K562 (cell line): ENCODE measurements around the gene FAM107B. TPM values are rescaled to one million over a fixed set of nuclear protein-coding genes. Genes with fewer than 3 reads are reported as not detected.
A peak's percentile ranks its signal among the peaks of the same experiment; 100 is the strongest.

Source experiments
- ATAC-seq: fragments of 200-7000 bp; cut with Tn5 transposase; 3 replicates; pipeline ENCODE4 v1.9.1; 2020; ENCODE audit warnings: moderate library complexity
- BruUV-seq: library from RNA; stranded (reverse); fragments of 400-500 nt; replicated peaks from 2 replicates; lab custom pipeline; 2021; lab: Mats Ljungman, UMichigan
- CTCF ChIA-PET: fragments of 300-600 bp; formaldehyde crosslinking; extraction: SDS; loops from one replicate; lab custom pipeline; 2021; ENCODE audit warnings: low intra/inter-chr PET ratio; lab: Yijun Ruan, JAX
- POLR2A ChIA-PET: fragments of 300-600, 350-650 bp; sonication (Branson Sonifier 250); formaldehyde crosslinking; extraction: SDS; loops from one replicate; lab custom pipeline; 2021; ENCODE audit warnings: antibody characterized with exemption, inconsistent platforms; lab: Yijun Ruan, JAX
- DNase-seq, 4 experiments: peaks; one replicate each; pipeline versions ENCODE4 v3.0.0 to v3.0.0-alpha.2; 2011 to 2018; ENCODE audit warnings: low spot score in 3 of 4, mixed read lengths in 3 of 4; ENCODE audit errors: extremely low read depth in 1 of 4
- FAIRE-seq: peaks from 2 replicates; lab custom pipeline; 2011; peaks lifted over from hg19 to GRCh38; lab: Jason Lieb, UNC
- H2AFZ ChIP-seq: 2 replicates; pipeline ENCODE4 v1.6.0; 2011; ENCODE audit warnings: low read depth, low read length, control low read depth, inconsistent platforms
- H3K27ac ChIP-seq: fragments of 200-600 bp; 3 replicates; pipeline ENCODE4 v1.8.0; 2011; ENCODE audit warnings: low read depth, mild to moderate bottlenecking, control low read depth, inconsistent platforms, low read length, moderate library complexity, mixed read lengths; ENCODE audit errors: extremely low read depth
- H3K27me3 ChIP-seq, 2 experiments: fragments of 300-600 bp in 1 of 2; 2 replicates in 1 of 2; 3 replicates in 1 of 2; pipeline versions ENCODE4 v1.6.0 to v1.8.0; 2011; ENCODE audit warnings: inconsistent platforms in 2 of 2, low read length in 2 of 2, mild to moderate bottlenecking in 1 of 2, mixed read lengths in 1 of 2, moderate library complexity in 1 of 2; ENCODE audit not compliant: control insufficient read depth in 2 of 2, insufficient read depth in 2 of 2
- H3K36me3 ChIP-seq: fragments of 300-600 bp; 3 replicates; pipeline ENCODE4 v1.8.0; 2011; ENCODE audit warnings: mild to moderate bottlenecking, low read length, inconsistent platforms; ENCODE audit not compliant: control insufficient read depth, insufficient read depth
- H3K4me1 ChIP-seq, 2 experiments: fragments of 200-600 bp in 1 of 2; replicated peaks in 1 of 2; 2 replicates in 1 of 2; 3 replicates in 1 of 2; pipeline versions ENCODE4 v1.5.1 to v1.8.0; 2011; ENCODE audit warnings: inconsistent platforms in 2 of 2, low read length in 2 of 2, mild to moderate bottlenecking in 1 of 2, mixed read lengths in 1 of 2, moderate library complexity in 1 of 2; ENCODE audit not compliant: control insufficient read depth in 2 of 2, insufficient read depth in 2 of 2
- H3K4me2 ChIP-seq: 2 replicates; pipeline ENCODE4 v1.6.1; 2011; ENCODE audit warnings: low read length, control low read depth, inconsistent platforms, mixed read lengths; ENCODE audit not compliant: insufficient read depth
- H3K4me3 ChIP-seq: fragments of 200-600 bp; sonication (generic), shearing (Covaris generic); 2 replicates; pipeline ENCODE4 v1.5.1; 2016; ENCODE audit warnings: control low read depth, inconsistent platforms
- H3K79me2 ChIP-seq: fragments of 200-600 bp; 3 replicates; pipeline ENCODE4 v1.8.0; 2011; ENCODE audit warnings: low read length, inconsistent platforms; ENCODE audit not compliant: control insufficient read depth, insufficient read depth
- H3K9ac ChIP-seq, 2 experiments: 2 replicates each; pipeline versions ENCODE4 v1.6.0 to v1.6.1; 2011; ENCODE audit warnings: low read depth in 2 of 2, low read length in 2 of 2, control low read depth in 1 of 2, inconsistent platforms in 1 of 2, mild to moderate bottlenecking in 1 of 2, mixed read lengths in 1 of 2; ENCODE audit not compliant: insufficient read depth in 1 of 2
- H3K9me1 ChIP-seq: one replicate; pipeline ENCODE4 v1.6.0; 2011; ENCODE audit warnings: inconsistent platforms, mild to moderate bottlenecking, low read length, moderate library complexity; ENCODE audit not compliant: control insufficient read depth, insufficient read depth
- H3K9me3 ChIP-seq: replicated peaks from 2 replicates; pipeline ENCODE4 v1.5.1; 2011; ENCODE audit warnings: low read depth, low read length, inconsistent platforms; ENCODE audit not compliant: control insufficient read depth, insufficient read depth
- H4K20me1 ChIP-seq: replicated peaks from 2 replicates; pipeline ENCODE4 v1.6.1; 2011; ENCODE audit warnings: low read length, inconsistent platforms, mixed read lengths; ENCODE audit not compliant: control insufficient read depth, insufficient read depth
- CBFA2T2 ChIP-seq: fragments of 450-650 bp; conservative IDR thresholded peaks from 2 replicates; pipeline ENCODE4 v1.6.1; 2017; ENCODE audit warnings: mild to moderate bottlenecking
- CEBPG ChIP-seq, 3 experiments: fragments of 200-800 bp in 1 of 3; sonication (Bioruptor generic) in 1 of 3; sonication (generic) in 1 of 3; formaldehyde crosslinking in 1 of 3; IDR thresholded peaks in 2 of 3; conservative IDR thresholded peaks in 1 of 3; 2 replicates each; pipeline versions ENCODE4 v1.6.1 to v1.8.0; 2016 to 2022; ENCODE audit warnings: missing compliant biosample characterization in 2 of 3, missing genetic modification characterization in 2 of 3, mild to moderate bottlenecking in 1 of 3, missing genetic modification reagents in 1 of 3
- HNRNPLL ChIP-seq: fragments of 200-400 bp; formaldehyde crosslinking; IDR thresholded peaks from 2 replicates; pipeline ENCODE4 v1.6.1; 2017; ENCODE audit warnings: low read length, low read depth, mild to moderate bottlenecking; ENCODE audit not compliant: poor library complexity, severe bottlenecking
- RBM15 ChIP-seq: fragments of 200-400 bp; formaldehyde crosslinking; IDR thresholded peaks from 2 replicates; pipeline ENCODE4 v1.6.1; 2018; ENCODE audit warnings: mild to moderate bottlenecking, low read length, moderate library complexity; ENCODE audit not compliant: insufficient read depth
- ZNF143 ChIP-seq: sonication (generic); formaldehyde crosslinking; IDR thresholded peaks from 2 replicates; pipeline ENCODE4 v1.9.0; 2022; ENCODE audit warnings: mild to moderate bottlenecking, missing genetic modification reagents
- ZNF263 ChIP-seq: sonication (generic); formaldehyde crosslinking; IDR thresholded peaks from 2 replicates; pipeline ENCODE4 v1.8.0; 2022; ENCODE audit warnings: mild to moderate bottlenecking, missing genetic modification reagents, borderline replicate concordance
- ZNF589 ChIP-seq: fragments of 200-800 bp; sonication (Bioruptor generic); IDR thresholded peaks from 2 replicates; pipeline ENCODE4 v1.6.1; 2016; ENCODE audit warnings: low read depth, missing genetic modification characterization, missing compliant biosample characterization
- WGBS: fragments of 100-300 bp; shearing (Covaris generic); methylation state at CpG from one replicate; pipeline ENCODE4 v1.1.6; 2016; ENCODE audit warnings: low coverage, mixed read lengths; ENCODE audit not compliant: insufficient coverage; ENCODE audit errors: missing lambda C conversion rate; 5-methylcytosine and 5-hydroxymethylcytosine counted together
- in situ Hi-C: fragments of 300-500 bp; cut with MboI; formaldehyde crosslinking; loops from 4 replicates; pipeline ENCODE4 v1.15.0; 2018; ENCODE audit warnings: inconsistent platforms, mixed read lengths
- intact Hi-C: fragments of 100-400 bp; cut with micrococcal nuclease; formaldehyde crosslinking; loops from 2 replicates; pipeline ENCODE4 v1.14.2; 2022
- polyA plus RNA-seq, 8 experiments: library from polyadenylated mRNA; depleted of rRNA in 4 of 8; stranded (reverse) in 5 of 8; unstranded in 3 of 8; fragments of >200 nt; fragmentation: Nextera tagmentation in 2 of 8; fragmentation: Illumina TruSeq in 1 of 8; extraction: Ambion mirVana in 2 of 8; extraction: Trizol in 1 of 8; gene quantifications; 2 replicates each; pipeline versions ENCODE4 v1.2.1 to v1.2.3, GENCODE V29; 2011 to 2014; ENCODE audit warnings: inconsistent platforms in 1 of 8, missing spikeins in 1 of 8
- total RNA-seq, 7 experiments: library from RNA; depleted of rRNA in 6 of 7; stranded (reverse); fragments of >200 nt in 6 of 7; fragmentation: Illumina TruSeq in 2 of 7; extraction: Trizol in 2 of 7; gene quantifications; 2 replicates each; pipeline versions ENCODE4 v1.2.1 to v1.2.3, GENCODE V29; 2011 to 2021; ENCODE audit warnings: low replicate concordance in 1 of 7
- TF ChIP-seq, protein P1 (sequence below): fragments of 250-450 bp; sonication (Bioruptor Pico); IDR thresholded peaks from 2 replicates; pipeline ENCODE4 v1.8.0; 2021; ENCODE audit warnings: moderate library complexity, mild to moderate bottlenecking, inconsistent platforms
- TF ChIP-seq, protein P2 (sequence below): fragments of 450-650 bp; IDR thresholded peaks from 2 replicates; pipeline ENCODE4 v1.6.1; 2017; ENCODE audit warnings: antibody characterized with exemption, mild to moderate bottlenecking
- TF ChIP-seq, protein P3 (sequence below), 3 experiments: IDR thresholded peaks in 2 of 3; conservative IDR thresholded peaks in 1 of 3; 2 replicates each; pipeline ENCODE4 v1.5.1; 2011 to 2012; ENCODE audit warnings: low read length in 3 of 3, mild to moderate bottlenecking in 3 of 3, control low read depth in 2 of 3, improper control_type of control experiment in 1 of 3, inconsistent platforms in 1 of 3, low read depth in 1 of 3, mixed read lengths in 1 of 3, moderate library complexity in 1 of 3; ENCODE audit not compliant: insufficient read depth in 2 of 3
- TF ChIP-seq, protein P4 (sequence below), 2 experiments: IDR thresholded peaks; 2 replicates each; pipeline ENCODE4 v1.6.1; 2011; ENCODE audit warnings: borderline replicate concordance in 1 of 2, control low read depth in 1 of 2, low read depth in 1 of 2, low read length in 1 of 2, mild to moderate bottlenecking in 1 of 2, mixed read lengths in 1 of 2, moderate library complexity in 1 of 2; ENCODE audit not compliant: insufficient read depth in 1 of 2, insufficient read length in 1 of 2, poor library complexity in 1 of 2, severe bottlenecking in 1 of 2; ENCODE audit errors: extremely low read depth in 1 of 2
- TF ChIP-seq, protein P5 (sequence below): sonication (generic); formaldehyde crosslinking; IDR thresholded peaks from 2 replicates; pipeline ENCODE4 v1.8.0; 2022; ENCODE audit warnings: mild to moderate bottlenecking, missing genetic modification reagents

FAM107B gene
- total and polyA plus RNA-seq, 9 of the 15 experiments (the other 6 are each of a cell fraction or from before 2014, with no cell fraction given) = 0.40 to 2.8 (median 1.4) TPM

DNA sequence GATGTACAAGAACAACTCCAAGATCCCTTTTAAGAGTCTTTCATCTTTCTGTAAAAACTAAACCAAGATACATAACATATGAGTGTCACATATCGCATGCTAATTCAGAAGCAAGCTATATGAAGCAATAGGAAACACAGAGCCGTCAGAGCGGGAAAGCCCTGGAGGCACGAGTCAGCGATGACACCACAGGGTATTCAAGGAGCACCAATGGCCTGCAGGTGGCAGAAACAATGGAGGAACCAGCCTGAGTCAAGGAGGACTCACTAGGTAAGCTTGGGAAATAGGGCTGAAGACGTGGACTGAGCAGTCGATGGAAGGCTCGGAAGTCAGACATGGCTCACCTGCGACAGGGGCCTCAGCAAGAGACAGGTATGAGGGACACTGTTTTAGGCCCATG lies 214.4 kb downstream of the FAM107B start:
- in situ Hi-C loops (no loop called here), intact Hi-C loops (no loop called here)
- Histone ChIP-seq H3K27ac (no peak overlapping the region), H3K9ac (no peak overlapping the region), H3K4me2 (no peak overlapping the region), H2AFZ (no peak overlapping the region), H4K20me1 (no peaks in the 10 kb centered on the region), H3K9me3 (no peaks in the 10 kb centered on the region), H3K9me1 (no peaks in the 10 kb centered on the region), H3K4me1 (no peaks in the 10 kb centered on the region; a peak in 1 of 5 replicates), H3K27me3 (peaks cover 8 to 48% of the 10 kb centered on the region in 2 experiments; a peak in 4 of 5 replicates), H3K36me3 (no peaks in the 10 kb centered on the region), H3K79me2 (no peaks in the 10 kb centered on the region)
- FAIRE-seq = no peak
- CTCF ChIA-PET = no interaction called here
- POLR2A ChIA-PET = no interaction called here
- WGBS = 3% methylated on average over 9 of the region's 9 CpGs
- ATAC-seq = peak; percentile 59; the same call in 2 of the 3 replicates
- no peak for DNase-seq
- no peak for TF ChIP-seq CEBPG (CRISPR knock-in tag; IDR thresholded peaks at IDR 0.05)
- peak; percentile 53 to 61; a peak in 3 of 4 replicates for TF ChIP-seq CEBPG (tag; conservative IDR thresholded peaks at IDR 0.05 in 1 of 2, IDR thresholded peaks at IDR 0.05 in 1 of 2)
- TF ChIP-seq, protein P1, sequence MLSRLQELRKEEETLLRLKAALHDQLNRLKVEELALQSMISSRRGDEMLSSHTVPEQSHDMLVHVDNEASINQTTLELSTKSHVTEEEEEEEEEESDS = no peak
- TF ChIP-seq HNRNPLL = no peak
- no peak for TF ChIP-seq ZNF589 (CRISPR knock-in tag)
- TF ChIP-seq, protein P2, sequence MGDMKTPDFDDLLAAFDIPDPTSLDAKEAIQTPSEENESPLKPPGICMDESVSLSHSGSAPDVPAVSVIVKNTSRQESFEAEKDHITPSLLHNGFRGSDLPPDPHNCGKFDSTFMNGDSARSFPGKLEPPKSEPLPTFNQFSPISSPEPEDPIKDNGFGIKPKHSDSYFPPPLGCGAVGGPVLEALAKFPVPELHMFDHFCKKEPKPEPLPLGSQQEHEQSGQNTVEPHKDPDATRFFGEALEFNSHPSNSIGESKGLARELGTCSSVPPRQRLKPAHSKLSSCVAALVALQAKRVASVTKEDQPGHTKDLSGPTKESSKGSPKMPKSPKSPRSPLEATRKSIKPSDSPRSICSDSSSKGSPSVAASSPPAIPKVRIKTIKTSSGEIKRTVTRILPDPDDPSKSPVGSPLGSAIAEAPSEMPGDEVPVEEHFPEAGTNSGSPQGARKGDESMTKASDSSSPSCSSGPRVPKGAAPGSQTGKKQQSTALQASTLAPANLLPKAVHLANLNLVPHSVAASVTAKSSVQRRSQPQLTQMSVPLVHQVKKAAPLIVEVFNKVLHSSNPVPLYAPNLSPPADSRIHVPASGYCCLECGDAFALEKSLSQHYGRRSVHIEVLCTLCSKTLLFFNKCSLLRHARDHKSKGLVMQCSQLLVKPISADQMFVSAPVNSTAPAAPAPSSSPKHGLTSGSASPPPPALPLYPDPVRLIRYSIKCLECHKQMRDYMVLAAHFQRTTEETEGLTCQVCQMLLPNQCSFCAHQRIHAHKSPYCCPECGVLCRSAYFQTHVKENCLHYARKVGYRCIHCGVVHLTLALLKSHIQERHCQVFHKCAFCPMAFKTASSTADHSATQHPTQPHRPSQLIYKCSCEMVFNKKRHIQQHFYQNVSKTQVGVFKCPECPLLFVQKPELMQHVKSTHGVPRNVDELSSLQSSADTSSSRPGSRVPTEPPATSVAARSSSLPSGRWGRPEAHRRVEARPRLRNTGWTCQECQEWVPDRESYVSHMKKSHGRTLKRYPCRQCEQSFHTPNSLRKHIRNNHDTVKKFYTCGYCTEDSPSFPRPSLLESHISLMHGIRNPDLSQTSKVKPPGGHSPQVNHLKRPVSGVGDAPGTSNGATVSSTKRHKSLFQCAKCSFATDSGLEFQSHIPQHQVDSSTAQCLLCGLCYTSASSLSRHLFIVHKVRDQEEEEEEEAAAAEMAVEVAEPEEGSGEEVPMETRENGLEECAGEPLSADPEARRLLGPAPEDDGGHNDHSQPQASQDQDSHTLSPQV = no peak
- TF ChIP-seq, protein P3, sequence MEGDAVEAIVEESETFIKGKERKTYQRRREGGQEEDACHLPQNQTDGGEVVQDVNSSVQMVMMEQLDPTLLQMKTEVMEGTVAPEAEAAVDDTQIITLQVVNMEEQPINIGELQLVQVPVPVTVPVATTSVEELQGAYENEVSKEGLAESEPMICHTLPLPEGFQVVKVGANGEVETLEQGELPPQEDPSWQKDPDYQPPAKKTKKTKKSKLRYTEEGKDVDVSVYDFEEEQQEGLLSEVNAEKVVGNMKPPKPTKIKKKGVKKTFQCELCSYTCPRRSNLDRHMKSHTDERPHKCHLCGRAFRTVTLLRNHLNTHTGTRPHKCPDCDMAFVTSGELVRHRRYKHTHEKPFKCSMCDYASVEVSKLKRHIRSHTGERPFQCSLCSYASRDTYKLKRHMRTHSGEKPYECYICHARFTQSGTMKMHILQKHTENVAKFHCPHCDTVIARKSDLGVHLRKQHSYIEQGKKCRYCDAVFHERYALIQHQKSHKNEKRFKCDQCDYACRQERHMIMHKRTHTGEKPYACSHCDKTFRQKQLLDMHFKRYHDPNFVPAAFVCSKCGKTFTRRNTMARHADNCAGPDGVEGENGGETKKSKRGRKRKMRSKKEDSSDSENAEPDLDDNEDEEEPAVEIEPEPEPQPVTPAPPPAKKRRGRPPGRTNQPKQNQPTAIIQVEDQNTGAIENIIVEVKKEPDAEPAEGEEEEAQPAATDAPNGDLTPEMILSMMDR (IDR thresholded peaks at IDR 0.05 in 2 of 3, conservative IDR thresholded peaks at IDR 0.05 in 1 of 3; ENCODE audit: insufficient read depth in 2 of 3, low read depth in 1 of 3, low read length in 3 of 3) = 0 out of 6 replicates have a peak, but pooled peaks of 1 of the 3 experiments have one; percentile 3
- 0 out of 2 replicates have a peak, but pooled peaks have one; percentile 29 for TF ChIP-seq ZNF263 (CRISPR knock-in tag)
- TF ChIP-seq CBFA2T2 = no peak
- TF ChIP-seq, protein P4, sequence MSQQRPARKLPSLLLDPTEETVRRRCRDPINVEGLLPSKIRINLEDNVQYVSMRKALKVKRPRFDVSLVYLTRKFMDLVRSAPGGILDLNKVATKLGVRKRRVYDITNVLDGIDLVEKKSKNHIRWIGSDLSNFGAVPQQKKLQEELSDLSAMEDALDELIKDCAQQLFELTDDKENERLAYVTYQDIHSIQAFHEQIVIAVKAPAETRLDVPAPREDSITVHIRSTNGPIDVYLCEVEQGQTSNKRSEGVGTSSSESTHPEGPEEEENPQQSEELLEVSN (IDR thresholded peaks at IDR 0.05; ENCODE audit: borderline replicate concordance in 1 of 2, extremely low read depth in 1 of 2, insufficient read depth in 1 of 2, insufficient read length in 1 of 2, low read depth in 1 of 2, low read length in 1 of 2, poor library complexity in 1 of 2, severe bottlenecking in 1 of 2) = peak in 1 of 2 experiments; percentile 72
- TF ChIP-seq, protein P5, sequence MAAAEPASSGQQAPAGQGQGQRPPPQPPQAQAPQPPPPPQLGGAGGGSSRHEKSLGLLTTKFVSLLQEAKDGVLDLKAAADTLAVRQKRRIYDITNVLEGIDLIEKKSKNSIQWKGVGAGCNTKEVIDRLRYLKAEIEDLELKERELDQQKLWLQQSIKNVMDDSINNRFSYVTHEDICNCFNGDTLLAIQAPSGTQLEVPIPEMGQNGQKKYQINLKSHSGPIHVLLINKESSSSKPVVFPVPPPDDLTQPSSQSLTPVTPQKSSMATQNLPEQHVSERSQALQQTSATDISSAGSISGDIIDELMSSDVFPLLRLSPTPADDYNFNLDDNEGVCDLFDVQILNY (CRISPR knock-in tag) = no peak
- TF ChIP-seq RBM15 = no peak
- no peak for TF ChIP-seq ZNF143 (CRISPR knock-in tag)
- TF ChIP-seq, all 486 proteins: peak for 4
- H3K4me3 ChIP-seq = no peak overlapping the region
- BruUV-seq = no TSS peak
